Body of pancreas (tissue), 4 donors: ENCODE results near the gene HDAC8.

ENCODE experiments used
- POLR2A ChIP-seq, 3 donors: fragments of 450-650 bp; IDR thresholded peaks; one replicate each; pipeline ENCODE4 v1.6.1; 2016; ENCODE audit warnings: antibody characterized with exemption in 3 of 3, mild to moderate bottlenecking in 2 of 3
- TF ChIP-seq, protein P1 (sequence below), 7 experiments: fragments of 450-650 bp in 4 of 7; fragments of 200-600 bp in 3 of 7; sonication (generic) in 3 of 7; IDR thresholded peaks; one replicate each; pipeline ENCODE4 v1.5.1; 2016 to 2019; ENCODE audit warnings: antibody characterized with exemption in 7 of 7

GRCh38 chrX:72306851-72307645 is 265.6 kb downstream of the HDAC8 start:
- TF ChIP-seq, protein P1, sequence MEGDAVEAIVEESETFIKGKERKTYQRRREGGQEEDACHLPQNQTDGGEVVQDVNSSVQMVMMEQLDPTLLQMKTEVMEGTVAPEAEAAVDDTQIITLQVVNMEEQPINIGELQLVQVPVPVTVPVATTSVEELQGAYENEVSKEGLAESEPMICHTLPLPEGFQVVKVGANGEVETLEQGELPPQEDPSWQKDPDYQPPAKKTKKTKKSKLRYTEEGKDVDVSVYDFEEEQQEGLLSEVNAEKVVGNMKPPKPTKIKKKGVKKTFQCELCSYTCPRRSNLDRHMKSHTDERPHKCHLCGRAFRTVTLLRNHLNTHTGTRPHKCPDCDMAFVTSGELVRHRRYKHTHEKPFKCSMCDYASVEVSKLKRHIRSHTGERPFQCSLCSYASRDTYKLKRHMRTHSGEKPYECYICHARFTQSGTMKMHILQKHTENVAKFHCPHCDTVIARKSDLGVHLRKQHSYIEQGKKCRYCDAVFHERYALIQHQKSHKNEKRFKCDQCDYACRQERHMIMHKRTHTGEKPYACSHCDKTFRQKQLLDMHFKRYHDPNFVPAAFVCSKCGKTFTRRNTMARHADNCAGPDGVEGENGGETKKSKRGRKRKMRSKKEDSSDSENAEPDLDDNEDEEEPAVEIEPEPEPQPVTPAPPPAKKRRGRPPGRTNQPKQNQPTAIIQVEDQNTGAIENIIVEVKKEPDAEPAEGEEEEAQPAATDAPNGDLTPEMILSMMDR (IDR thresholded peaks at IDR 0.05) = no peak
- peak in 1 of 3 donors; percentile 12 for TF ChIP-seq POLR2A (IDR thresholded peaks at IDR 0.05)
